HG03558 (cell line): ENCODE results near the gene DEF6.

ENCODE experiments used
- ATAC-seq: cut with Tn5 transposase; IDR thresholded peaks from one replicate; pipeline ENCODE4 v1.9.1; 2021; ENCODE audit warnings: moderate number of reproducible peaks; ENCODE audit not compliant: unreplicated experiment; ENCODE audit errors: extremely low read depth

The DEF6 gene

DNA sequence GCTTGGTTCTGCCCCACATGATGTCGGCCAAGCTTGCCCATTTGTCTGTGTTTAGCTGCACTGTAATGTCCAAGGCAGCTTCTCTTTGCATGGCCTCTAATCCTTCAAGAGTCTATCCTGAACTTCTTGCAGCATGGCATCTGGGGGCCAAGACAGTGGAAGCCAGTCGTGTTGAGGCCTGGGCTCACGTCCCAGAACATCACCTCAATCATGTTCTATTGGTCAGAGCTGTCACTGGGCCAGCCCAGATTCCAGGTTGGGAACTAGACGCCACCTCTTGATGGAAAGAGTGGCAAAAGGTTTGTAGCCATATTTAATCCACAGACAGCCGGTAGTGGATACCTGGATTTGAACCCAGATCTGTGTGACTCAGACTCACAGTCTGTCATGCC, 70.0 kb downstream of the DEF6 start:
- ATAC-seq: no peak

DNA sequence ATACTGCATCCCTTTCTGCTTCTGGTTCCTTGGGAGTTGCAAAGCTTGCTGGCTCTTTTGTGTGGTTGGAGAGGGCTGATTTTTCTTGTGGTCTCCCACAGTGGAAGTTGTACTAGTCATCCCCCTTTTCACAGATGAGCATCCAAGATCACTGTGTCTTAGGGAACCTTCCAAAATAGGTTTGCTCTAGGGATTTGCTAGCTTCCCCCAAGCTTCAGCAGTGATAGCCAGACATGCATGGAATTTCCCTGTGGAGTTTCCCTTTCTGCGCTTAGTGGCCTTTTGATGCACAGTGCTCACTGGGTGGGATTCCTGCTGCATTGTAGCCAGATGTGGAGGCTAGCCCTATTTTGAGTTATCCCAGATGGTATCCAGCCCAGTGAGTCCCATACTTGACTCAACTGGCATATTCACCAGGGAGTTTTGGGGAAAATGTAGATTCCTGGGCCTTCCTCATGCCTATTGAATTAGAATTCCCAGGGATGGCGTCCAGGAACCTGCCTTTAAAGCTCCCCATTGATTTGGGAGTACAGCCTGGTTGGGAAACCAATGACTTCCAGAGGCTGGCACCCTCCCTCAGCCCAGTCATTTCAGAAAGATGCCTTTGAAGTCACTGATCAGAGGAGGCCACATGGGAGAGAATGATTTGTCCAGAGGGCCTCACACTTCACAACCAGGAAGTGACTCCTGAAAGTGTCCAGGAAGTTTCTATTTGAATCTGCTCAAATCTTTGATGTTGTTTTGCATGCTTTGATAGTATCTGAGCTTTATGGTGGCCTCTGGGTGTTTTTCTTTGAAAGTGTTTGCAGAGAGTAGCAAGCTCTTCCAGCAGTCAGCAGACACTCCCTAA, 70.6 kb downstream of the DEF6 start:
- ATAC-seq: no peak

- no peak for ATAC-seq
These were observed 72.6 kb downstream of the DEF6 start for GRCh38 chr6:35370124-35370741.

DNA sequence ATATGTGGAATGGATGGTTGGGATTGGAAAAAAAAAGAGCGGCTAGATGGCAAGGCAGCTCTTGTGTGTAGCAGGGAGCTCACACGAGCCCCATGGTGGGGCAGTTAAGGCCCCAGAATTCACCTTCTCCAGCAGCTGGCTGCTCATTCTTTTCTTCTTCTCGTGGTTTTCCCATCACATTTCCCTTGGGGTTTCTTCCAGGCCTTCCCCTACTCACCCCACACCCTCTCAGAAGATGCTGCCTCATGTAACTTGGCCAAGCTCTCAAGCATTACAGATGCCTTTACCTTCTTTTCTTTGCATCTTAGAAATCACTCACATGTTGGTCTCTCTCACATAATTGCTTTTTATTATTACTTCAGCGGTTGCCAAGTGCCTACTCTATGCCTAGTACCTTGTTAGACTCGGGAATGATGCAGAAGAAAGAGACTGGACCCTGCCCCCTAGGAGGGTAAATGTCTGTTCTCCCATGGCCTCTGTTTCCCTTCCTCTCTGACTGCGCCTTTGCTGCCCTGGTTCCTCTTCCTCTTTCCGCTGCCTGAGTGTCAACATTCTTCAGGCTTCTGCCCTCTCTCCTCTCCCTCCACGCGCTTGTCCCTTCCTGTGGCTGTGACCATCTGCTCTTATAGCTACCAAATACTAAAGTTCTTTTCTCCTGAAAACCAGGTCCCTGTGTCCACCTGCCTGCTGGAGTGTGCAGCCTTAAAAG, 73.3 kb downstream of the DEF6 start:
- no peak for ATAC-seq
